Psoas muscle (tissue), 8 donors: Measurements from ENCODE around the gene GNPTG. TPM values are rescaled to one million over a fixed set of nuclear protein-coding genes. Genes with fewer than 3 reads are reported as not detected.

ENCODE experiments used
- ATAC-seq, 4 donors: fragments of 200-7000 bp; cut with Tn5 transposase; one replicate each; pipeline ENCODE4 v1.9.1; 2020; ENCODE audit warnings: moderate library complexity in 3 of 4, mild to moderate bottlenecking in 2 of 4
- DNase-seq, 2 donors: peaks; one replicate each; pipeline ENCODE4 v3.0.0-alpha.2; 2020
- H3K27ac ChIP-seq: fragments of 200-600 bp; one replicate; pipeline ENCODE4 v1.8.0; 2022
- H3K27me3 ChIP-seq, 3 donors: fragments of 200-600 bp in 1 of 3; one replicate each; pipeline versions ENCODE4 v1.6.1 to v1.8.0; 2013 to 2022; ENCODE audit warnings: low read length in 2 of 3, mild to moderate bottlenecking in 2 of 3, moderate library complexity in 1 of 3; ENCODE audit not compliant: insufficient read depth in 3 of 3
- H3K36me3 ChIP-seq, 2 donors: fragments of 200-600 bp in 1 of 2; one replicate each; pipeline versions ENCODE4 v1.6.1 to v1.8.0; 2013 to 2022; ENCODE audit warnings: low read depth in 1 of 2, mild to moderate bottlenecking in 1 of 2, moderate library complexity in 1 of 2; ENCODE audit not compliant: insufficient read depth in 1 of 2
- H3K4me1 ChIP-seq: fragments of 200-600 bp; one replicate; pipeline ENCODE4 v1.8.0; 2022
- H3K4me3 ChIP-seq: fragments of 200-600 bp; one replicate; pipeline ENCODE4 v1.8.0; 2022; ENCODE audit warnings: mild to moderate bottlenecking
- H3K9me3 ChIP-seq: fragments of 200-600 bp; one replicate; pipeline ENCODE4 v1.8.0; 2022
- CTCF ChIP-seq: fragments of 200-600 bp; IDR thresholded peaks from one replicate; pipeline ENCODE4 v1.8.0; 2022; ENCODE audit warnings: antibody characterized with exemption
- WGBS, 3 donors: extraction: QIAGEN DNeasy Blood & Tissue Kit; methylation state at CpG; one replicate each; pipeline versions ENCODE4 v1.1.6 to v1.1.7; 2013; 5-methylcytosine and 5-hydroxymethylcytosine counted together
- intact Hi-C, 2 donors: fragments of 100-400 bp; cut with DNase I; formaldehyde crosslinking; loops; one replicate each; pipeline versions ENCODE4 v1.11.0 to v1.14.2; 2022
- polyA plus RNA-seq, 3 donors: library from polyadenylated mRNA; stranded (reverse); fragments of 200-250 nt; gene quantifications; one replicate each; pipeline ENCODE4 v1.2.3, GENCODE V29; 2013
- total RNA-seq, 4 donors: library from RNA; stranded (reverse); fragmentation: NEBNext Ultra II Directional in 2 of 4; extraction: Animal tissue kit (Norgen Biotek cat#: 25700) in 2 of 4; gene quantifications; one replicate each; pipeline versions ENCODE4 v1.2.1 to v1.2.4, GENCODE V29; 2021 to 2023
- donor health status: healthy with polysubstance abuse.
- donor health status: DM: no; HTN: no; CAD: no; lungs with moderate emphysema.
- donor health status: Bipolar disorder and iron deficiency.
- donor health status: healthy.
- donor health status: DM: yes; HTN: yes; CAD: no.
- donor health status: DM: no; HTN: no; CAD: no.
- donor health status: DM: no; HTN: no; CAD: no.
- donor health status: DM: yes; HTN: yes; CAD: no.

The GNPTG gene
- total and polyA plus RNA-seq, 7 donors, result 27.9 to 36.6 (median 30.7) TPM

- ATAC-seq (no peak), DNase-seq (no peak)
- Histone ChIP-seq H3K27ac (no peak overlapping the region), H3K4me1 (peaks cover 26% of the 10 kb centered on the region), H3K27me3 (no peaks in the 10 kb centered on the region), H3K9me3 (no peaks in the 10 kb centered on the region), H3K4me3 (no peak overlapping the region), H3K36me3 (peaks cover 0 to 31% of the 10 kb centered on the region in 2 donors)
- intact Hi-C loops, result no loop called here
- no peak for TF ChIP-seq CTCF
- WGBS, 3 donors, result 46 to 65% (median 50%) methylated on average over 14 of the region's 14 CpGs
Measured at GRCh38 chr16:1348926-1349325, 2.8 kb upstream of the GNPTG start.

- WGBS, 3 donors, result 72 to 80% (median 77%) methylated on average over 15 to 16 of the region's 16 CpGs
- DNase-seq (no peak), ATAC-seq (no peak)
- Histone ChIP-seq H3K4me1 (peaks cover 26% of the 10 kb centered on the region), H3K4me3 (no peak overlapping the region), H3K9me3 (no peaks in the 10 kb centered on the region), H3K36me3 (peaks cover 0 to 31% of the 10 kb centered on the region in 2 donors), H3K27ac (no peak overlapping the region), H3K27me3 (no peaks in the 10 kb centered on the region)
- intact Hi-C loops, result no loop called here
- TF ChIP-seq CTCF, result no peak
Measured at GRCh38 chr16:1349351-1349750, 2.4 kb upstream of the GNPTG start.

GRCh38 chr16:1349951-1350350, 1.8 kb upstream of the GNPTG start:
- no peaks in the 10 kb centered on the region for H3K27me3 ChIP-seq
- no peaks in the 10 kb centered on the region for H3K9me3 ChIP-seq
- H3K36me3 ChIP-seq, result peaks cover 0 to 31% of the 10 kb centered on the region in 2 donors
- 92 to 94% (median 93%) methylated on average over 16 to 17 of the region's 17 CpGs for WGBS, 3 donors
- peaks cover 26% of the 10 kb centered on the region for H3K4me1 ChIP-seq
- TF ChIP-seq CTCF, result no peak
- no peak overlapping the region for H3K4me3 ChIP-seq
- no peak overlapping the region for H3K27ac ChIP-seq
- DNase-seq, result no peak
- intact Hi-C loops, result no loop called here
- ATAC-seq, result no peak

GRCh38 chr16:1350691-1351090, 1.0 kb upstream of the GNPTG start:
- Histone ChIP-seq H3K36me3 (peaks cover 0 to 31% of the 10 kb centered on the region in 2 donors), H3K4me1 (peaks cover 26% of the 10 kb centered on the region), H3K27ac (peak overlapping the region; percentile 80), H3K4me3 (peak overlapping the region; percentile 87), H3K27me3 (no peaks in the 10 kb centered on the region), H3K9me3 (no peaks in the 10 kb centered on the region)
- no peak for DNase-seq
- WGBS, 3 donors, result 76 to 84% (median 76%) methylated on average over 19 of the region's 19 CpGs
- no peak for TF ChIP-seq CTCF
- no peak for ATAC-seq
- intact Hi-C loops, result no loop called here

GRCh38 chr16:1351215-1351581, 533 bp upstream of the GNPTG start:
- WGBS, 3 donors, result 1% methylated on average over 20 to 35 of the region's 35 CpGs

More at GRCh38 chr16:1351215-1351581, 533 bp upstream of the GNPTG start:
- intact Hi-C loops, result no loop called here
- Histone ChIP-seq H3K27me3 (no peaks in the 10 kb centered on the region), H3K36me3 (peaks cover 0 to 31% of the 10 kb centered on the region in 2 donors), H3K4me3 (peak overlapping the region; percentile 87), H3K4me1 (peaks cover 26% of the 10 kb centered on the region), H3K27ac (peak overlapping the region; percentile 80), H3K9me3 (no peaks in the 10 kb centered on the region)
- ATAC-seq (peak in 3 of 4 donors; percentile 1 to 11 (median 1)), DNase-seq (no peak)
- no peak for TF ChIP-seq CTCF
